ENCODE results near the gene SNN. TPM values are rescaled to one million over a fixed set of nuclear protein-coding genes. Genes with fewer than 3 reads are reported as not detected.

SNN gene
- total and polyA plus RNA-seq, 2 experiments from 2014 or later: 16.7 to 18.8 TPM

DNA sequence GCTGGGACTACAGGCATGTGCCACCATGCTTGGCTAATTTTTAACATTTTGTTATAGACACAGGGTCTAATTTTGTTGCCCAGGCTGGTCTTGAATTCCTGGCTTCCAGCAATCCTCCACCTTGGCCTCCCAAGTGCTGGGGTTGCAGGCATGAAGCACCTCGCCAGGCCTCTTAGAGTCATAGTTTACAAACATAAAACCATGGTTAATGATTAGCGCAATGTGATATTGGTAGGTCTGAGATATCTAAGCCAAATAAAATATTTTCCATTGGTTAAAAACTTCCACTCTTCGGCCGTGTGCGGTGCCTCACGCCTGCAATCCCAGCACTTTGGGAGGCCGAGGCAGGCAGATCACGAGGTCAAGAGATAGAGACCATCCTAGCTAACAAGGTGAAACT lies 57.8 kb downstream of the SNN start:
- no peak overlapping the region for H3K4me2 ChIP-seq
- peaks cover 2% of the 10 kb centered on the region for H4K20me1 ChIP-seq (ENCODE audit: insufficient read depth, poor library complexity, severe bottlenecking)
- DNase-seq (ENCODE audit: low spot score): no peak
- H3K27ac ChIP-seq: peak overlapping the region; percentile 21
- peaks cover 7% of the 10 kb centered on the region for H3K4me1 ChIP-seq (ENCODE audit: insufficient read depth)
- 90% methylated on average over 8 of the region's 8 CpGs for WGBS (ENCODE audit: low lambda C conversion rate, missing lambda C conversion rate)
- H2AFZ ChIP-seq: no peak overlapping the region
- no peaks in the 10 kb centered on the region for H3K9me2 ChIP-seq (replicated peaks; ENCODE audit: insufficient read depth)
- H3K36me3 ChIP-seq (replicated peaks; ENCODE audit: insufficient read depth, low read depth): no peaks in the 10 kb centered on the region
- peaks cover 74% of the 10 kb centered on the region for H3K79me2 ChIP-seq
- no peaks in the 10 kb centered on the region for H3K27me3 ChIP-seq
- TF ChIP-seq EZH2 (IDR thresholded peaks at IDR 0.05; ENCODE audit: borderline replicate concordance) (no peak), EZH2phosphoT487 (IDR thresholded peaks at IDR 0.05; ENCODE audit: low read depth, severe bottlenecking, unreplicated experiment) (no peak)
- TF ChIP-seq, protein P1, sequence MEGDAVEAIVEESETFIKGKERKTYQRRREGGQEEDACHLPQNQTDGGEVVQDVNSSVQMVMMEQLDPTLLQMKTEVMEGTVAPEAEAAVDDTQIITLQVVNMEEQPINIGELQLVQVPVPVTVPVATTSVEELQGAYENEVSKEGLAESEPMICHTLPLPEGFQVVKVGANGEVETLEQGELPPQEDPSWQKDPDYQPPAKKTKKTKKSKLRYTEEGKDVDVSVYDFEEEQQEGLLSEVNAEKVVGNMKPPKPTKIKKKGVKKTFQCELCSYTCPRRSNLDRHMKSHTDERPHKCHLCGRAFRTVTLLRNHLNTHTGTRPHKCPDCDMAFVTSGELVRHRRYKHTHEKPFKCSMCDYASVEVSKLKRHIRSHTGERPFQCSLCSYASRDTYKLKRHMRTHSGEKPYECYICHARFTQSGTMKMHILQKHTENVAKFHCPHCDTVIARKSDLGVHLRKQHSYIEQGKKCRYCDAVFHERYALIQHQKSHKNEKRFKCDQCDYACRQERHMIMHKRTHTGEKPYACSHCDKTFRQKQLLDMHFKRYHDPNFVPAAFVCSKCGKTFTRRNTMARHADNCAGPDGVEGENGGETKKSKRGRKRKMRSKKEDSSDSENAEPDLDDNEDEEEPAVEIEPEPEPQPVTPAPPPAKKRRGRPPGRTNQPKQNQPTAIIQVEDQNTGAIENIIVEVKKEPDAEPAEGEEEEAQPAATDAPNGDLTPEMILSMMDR (IDR thresholded peaks at IDR 0.05; ENCODE audit: poor library complexity): no peak
- no peak overlapping the region for H3K4me3 ChIP-seq
- no peaks in the 10 kb centered on the region for H3K9me3 ChIP-seq (ENCODE audit: low read depth)

DNA sequence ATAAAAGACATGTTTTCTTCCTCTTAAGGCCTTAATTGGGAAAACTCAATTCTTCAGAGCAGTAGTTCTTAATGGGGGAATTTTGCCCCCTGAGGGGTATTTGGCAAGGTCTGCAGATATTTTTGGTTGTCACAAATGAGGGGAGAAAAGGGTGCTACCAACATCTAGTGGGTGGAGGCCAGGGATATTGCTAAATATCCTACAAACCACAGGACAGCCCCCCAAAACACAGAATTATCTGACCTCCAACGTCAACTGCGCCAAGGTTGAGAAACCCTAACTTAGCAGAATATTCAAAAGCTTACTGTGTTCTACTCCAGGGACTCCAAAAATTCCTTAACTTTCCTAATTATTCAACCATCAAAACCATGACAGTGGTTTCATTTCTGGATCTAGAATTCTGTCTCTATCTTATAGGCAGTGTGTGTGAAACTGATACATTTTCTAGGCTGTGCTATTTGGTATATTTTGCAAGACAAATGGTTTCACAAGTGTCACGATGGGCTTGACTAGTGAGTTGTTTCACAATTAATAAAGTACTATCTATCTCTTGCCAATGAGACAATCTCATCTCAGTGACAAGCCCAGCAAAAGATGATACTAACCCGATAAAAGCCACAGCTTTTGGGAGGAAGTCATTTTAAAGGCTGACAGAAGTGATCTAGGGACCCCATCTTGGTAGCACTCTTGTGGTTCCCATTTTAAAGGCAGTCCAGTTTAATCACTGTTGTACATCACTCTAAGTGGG lies 59.7 kb downstream of the SNN start:
- Histone ChIP-seq H3K4me3 (no peak overlapping the region), H3K9me3 (ENCODE audit: low read depth) (no peaks in the 10 kb centered on the region), H3K9me2 (replicated peaks; ENCODE audit: insufficient read depth) (no peaks in the 10 kb centered on the region), H4K20me1 (ENCODE audit: insufficient read depth, poor library complexity, severe bottlenecking) (peaks cover 2% of the 10 kb centered on the region), H2AFZ (no peak overlapping the region), H3K27ac (no peak overlapping the region), H3K36me3 (replicated peaks; ENCODE audit: insufficient read depth, low read depth) (no peaks in the 10 kb centered on the region), H3K27me3 (no peaks in the 10 kb centered on the region), H3K4me1 (ENCODE audit: insufficient read depth) (peaks cover 5% of the 10 kb centered on the region), H3K4me2 (no peak overlapping the region), H3K79me2 (peaks cover 84% of the 10 kb centered on the region)
- DNase-seq (ENCODE audit: low spot score): no peak
- WGBS (ENCODE audit: low lambda C conversion rate, missing lambda C conversion rate): 94% methylated on average over 4 of the region's 4 CpGs
- TF ChIP-seq, protein P1 (IDR thresholded peaks at IDR 0.05; ENCODE audit: poor library complexity): no peak
- TF ChIP-seq EZH2 (IDR thresholded peaks at IDR 0.05; ENCODE audit: borderline replicate concordance) (no peak), EZH2phosphoT487 (IDR thresholded peaks at IDR 0.05; ENCODE audit: low read depth, severe bottlenecking, unreplicated experiment) (no peak)

Other genes with a start within 250 kb of the SNN start
- 65.6 and 78.9 TPM in 2 replicates for gene LITAF, start 81.5 kb upstream of the SNN start, total RNA-seq
- gene LITAF, start 81.5 kb upstream of the SNN start, polyA plus RNA-seq: 119 and 134 TPM in 2 replicates
- gene TXNDC11, start 74.4 kb downstream of the SNN start, total RNA-seq: 48.7 and 59.4 TPM in 2 replicates
- 58.5 and 59.4 TPM in 2 replicates for gene TXNDC11, start 74.4 kb downstream of the SNN start, polyA plus RNA-seq
- 38.0 and 40.3 TPM in 2 replicates for gene ZC3H7A, start 128.8 kb downstream of the SNN start, total RNA-seq
- 34.1 and 34.9 TPM in 2 replicates for gene ZC3H7A, start 128.8 kb downstream of the SNN start, polyA plus RNA-seq
- 138 and 162 TPM in 2 replicates for gene RSL1D1, start 183.1 kb downstream of the SNN start, total RNA-seq
- 138 and 142 TPM in 2 replicates for gene RSL1D1, start 183.1 kb downstream of the SNN start, polyA plus RNA-seq
- gene GSPT1, start 247.5 kb downstream of the SNN start, total RNA-seq: 79.2 and 83.8 TPM in 2 replicates
- gene GSPT1, start 247.5 kb downstream of the SNN start, polyA plus RNA-seq: 105 and 109 TPM in 2 replicates